Muscle of arm (tissue), 12 donors: ENCODE results near the gene SMTN. TPM values are rescaled to one million over a fixed set of nuclear protein-coding genes. Genes with fewer than 3 reads are reported as not detected.
"Not testable (repeated sequence)": the region's sequence is repeated elsewhere in the genome, so short reads cannot be mapped to it uniquely, and the experiment has no call there.

Experiments used
- DNase-seq: peaks from one replicate; pipeline ENCODE4 v3.0.0-alpha.2; 2013
- polyA plus RNA-seq, 12 donors: library from polyadenylated mRNA; unstranded; fragments of 120-200 nt; gene quantifications; one replicate each; pipeline ENCODE4 v1.2.1, GENCODE V29; 2013; ENCODE audit not compliant: insufficient read length in 12 of 12

The SMTN gene
- polyA plus RNA-seq, 12 donors, result 113 to 288 (median 218) TPM; not detected in 1

GRCh38 chr22:31088233-31088986 is 7.3 kb downstream of the SMTN start:
- DNase-seq, result no peak

- no peak for DNase-seq
Measured at GRCh38 chr22:31089160-31090100, 8.3 kb downstream of the SMTN start.

GRCh38 chr22:31090217-31091085 is 9.3 kb downstream of the SMTN start:
- DNase-seq, result no peak

GRCh38 chr22:31091106-31091975 is 10.2 kb downstream of the SMTN start:
- DNase-seq, result no peak

- no peak for DNase-seq
Measured at GRCh38 chr22:31092161-31092560, 11.0 kb downstream of the SMTN start.

- no peak for DNase-seq
Measured at GRCh38 chr22:31093086-31093850, 12.2 kb downstream of the SMTN start.

- no peak for DNase-seq
Measured at GRCh38 chr22:31094021-31094551, 13.0 kb downstream of the SMTN start.

- no peak for DNase-seq
Measured at GRCh38 chr22:31094741-31095140, 13.6 kb downstream of the SMTN start.

- DNase-seq, result no peak
Measured at GRCh38 chr22:31095637-31096249, 14.6 kb downstream of the SMTN start.

- no peak for DNase-seq
Measured at GRCh38 chr22:31096657-31097279, 15.7 kb downstream of the SMTN start.

GRCh38 chr22:31097539-31097938 is 16.4 kb downstream of the SMTN start:
- DNase-seq, result not testable (repeated sequence)

GRCh38 chr22:31097941-31098631 is 17.0 kb downstream of the SMTN start:
- DNase-seq, result no peak

GRCh38 chr22:31098632-31099110 is 17.6 kb downstream of the SMTN start:
- DNase-seq, result no peak

GRCh38 chr22:31099386-31099785 is 18.3 kb downstream of the SMTN start:
- DNase-seq, result no peak

- DNase-seq, result no peak
Measured at GRCh38 chr22:31099841-31100761, 19.0 kb downstream of the SMTN start.

- no peak for DNase-seq
Measured at GRCh38 chr22:31100762-31101525, 19.8 kb downstream of the SMTN start.
